ENCODE results near the gene AUTS2.
A peak's percentile ranks its signal among the peaks of the same experiment; 100 is the strongest.

Gene AUTS2

GRCh38 chr7:70710011-70710480, 1111.8 kb downstream of the AUTS2 start (continued):
- TF ChIP-seq ZNF529 (tag by site-specific recombination; IDR thresholded peaks at IDR 0.05; ENCODE audit: insufficient replicate concordance) = no peak
- TF ChIP-seq, protein P1, sequence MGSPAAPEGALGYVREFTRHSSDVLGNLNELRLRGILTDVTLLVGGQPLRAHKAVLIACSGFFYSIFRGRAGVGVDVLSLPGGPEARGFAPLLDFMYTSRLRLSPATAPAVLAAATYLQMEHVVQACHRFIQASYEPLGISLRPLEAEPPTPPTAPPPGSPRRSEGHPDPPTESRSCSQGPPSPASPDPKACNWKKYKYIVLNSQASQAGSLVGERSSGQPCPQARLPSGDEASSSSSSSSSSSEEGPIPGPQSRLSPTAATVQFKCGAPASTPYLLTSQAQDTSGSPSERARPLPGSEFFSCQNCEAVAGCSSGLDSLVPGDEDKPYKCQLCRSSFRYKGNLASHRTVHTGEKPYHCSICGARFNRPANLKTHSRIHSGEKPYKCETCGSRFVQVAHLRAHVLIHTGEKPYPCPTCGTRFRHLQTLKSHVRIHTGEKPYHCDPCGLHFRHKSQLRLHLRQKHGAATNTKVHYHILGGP (tag by site-specific recombination; IDR thresholded peaks at IDR 0.05) = no peak
- TF ChIP-seq, protein P2, sequence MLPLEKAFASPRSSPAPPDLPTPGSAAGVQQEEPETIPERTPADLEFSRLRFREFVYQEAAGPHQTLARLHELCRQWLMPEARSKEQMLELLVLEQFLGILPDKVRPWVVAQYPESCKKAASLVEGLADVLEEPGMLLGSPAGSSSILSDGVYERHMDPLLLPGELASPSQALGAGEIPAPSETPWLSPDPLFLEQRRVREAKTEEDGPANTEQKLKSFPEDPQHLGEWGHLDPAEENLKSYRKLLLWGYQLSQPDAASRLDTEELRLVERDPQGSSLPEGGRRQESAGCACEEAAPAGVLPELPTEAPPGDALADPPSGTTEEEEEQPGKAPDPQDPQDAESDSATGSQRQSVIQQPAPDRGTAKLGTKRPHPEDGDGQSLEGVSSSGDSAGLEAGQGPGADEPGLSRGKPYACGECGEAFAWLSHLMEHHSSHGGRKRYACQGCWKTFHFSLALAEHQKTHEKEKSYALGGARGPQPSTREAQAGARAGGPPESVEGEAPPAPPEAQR (tag by site-specific recombination; IDR thresholded peaks at IDR 0.05) = no peak
- TF ChIP-seq ZNF580 (tag by site-specific recombination; IDR thresholded peaks at IDR 0.05) = no peak
- TF ChIP-seq BCL11B (tag by site-specific recombination; IDR thresholded peaks at IDR 0.05; ENCODE audit: low read depth) = no peak
- TF ChIP-seq ZNF184 (tag by site-specific recombination; IDR thresholded peaks at IDR 0.05) = no peak
- no peak for TF ChIP-seq ZNF311 (tag by site-specific recombination; IDR thresholded peaks at IDR 0.05; ENCODE audit: borderline replicate concordance)
- TF ChIP-seq, protein P3, sequence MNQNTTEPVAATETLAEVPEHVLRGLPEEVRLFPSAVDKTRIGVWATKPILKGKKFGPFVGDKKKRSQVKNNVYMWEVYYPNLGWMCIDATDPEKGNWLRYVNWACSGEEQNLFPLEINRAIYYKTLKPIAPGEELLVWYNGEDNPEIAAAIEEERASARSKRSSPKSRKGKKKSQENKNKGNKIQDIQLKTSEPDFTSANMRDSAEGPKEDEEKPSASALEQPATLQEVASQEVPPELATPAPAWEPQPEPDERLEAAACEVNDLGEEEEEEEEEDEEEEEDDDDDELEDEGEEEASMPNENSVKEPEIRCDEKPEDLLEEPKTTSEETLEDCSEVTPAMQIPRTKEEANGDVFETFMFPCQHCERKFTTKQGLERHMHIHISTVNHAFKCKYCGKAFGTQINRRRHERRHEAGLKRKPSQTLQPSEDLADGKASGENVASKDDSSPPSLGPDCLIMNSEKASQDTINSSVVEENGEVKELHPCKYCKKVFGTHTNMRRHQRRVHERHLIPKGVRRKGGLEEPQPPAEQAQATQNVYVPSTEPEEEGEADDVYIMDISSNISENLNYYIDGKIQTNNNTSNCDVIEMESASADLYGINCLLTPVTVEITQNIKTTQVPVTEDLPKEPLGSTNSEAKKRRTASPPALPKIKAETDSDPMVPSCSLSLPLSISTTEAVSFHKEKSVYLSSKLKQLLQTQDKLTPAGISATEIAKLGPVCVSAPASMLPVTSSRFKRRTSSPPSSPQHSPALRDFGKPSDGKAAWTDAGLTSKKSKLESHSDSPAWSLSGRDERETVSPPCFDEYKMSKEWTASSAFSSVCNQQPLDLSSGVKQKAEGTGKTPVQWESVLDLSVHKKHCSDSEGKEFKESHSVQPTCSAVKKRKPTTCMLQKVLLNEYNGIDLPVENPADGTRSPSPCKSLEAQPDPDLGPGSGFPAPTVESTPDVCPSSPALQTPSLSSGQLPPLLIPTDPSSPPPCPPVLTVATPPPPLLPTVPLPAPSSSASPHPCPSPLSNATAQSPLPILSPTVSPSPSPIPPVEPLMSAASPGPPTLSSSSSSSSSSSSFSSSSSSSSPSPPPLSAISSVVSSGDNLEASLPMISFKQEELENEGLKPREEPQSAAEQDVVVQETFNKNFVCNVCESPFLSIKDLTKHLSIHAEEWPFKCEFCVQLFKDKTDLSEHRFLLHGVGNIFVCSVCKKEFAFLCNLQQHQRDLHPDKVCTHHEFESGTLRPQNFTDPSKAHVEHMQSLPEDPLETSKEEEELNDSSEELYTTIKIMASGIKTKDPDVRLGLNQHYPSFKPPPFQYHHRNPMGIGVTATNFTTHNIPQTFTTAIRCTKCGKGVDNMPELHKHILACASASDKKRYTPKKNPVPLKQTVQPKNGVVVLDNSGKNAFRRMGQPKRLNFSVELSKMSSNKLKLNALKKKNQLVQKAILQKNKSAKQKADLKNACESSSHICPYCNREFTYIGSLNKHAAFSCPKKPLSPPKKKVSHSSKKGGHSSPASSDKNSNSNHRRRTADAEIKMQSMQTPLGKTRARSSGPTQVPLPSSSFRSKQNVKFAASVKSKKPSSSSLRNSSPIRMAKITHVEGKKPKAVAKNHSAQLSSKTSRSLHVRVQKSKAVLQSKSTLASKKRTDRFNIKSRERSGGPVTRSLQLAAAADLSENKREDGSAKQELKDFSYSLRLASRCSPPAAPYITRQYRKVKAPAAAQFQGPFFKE (tag by site-specific recombination; IDR thresholded peaks at IDR 0.05; ENCODE audit: borderline replicate concordance) = no peak
- no peak for TF ChIP-seq SCRT1 (tag by site-specific recombination; IDR thresholded peaks at IDR 0.05; ENCODE audit: borderline replicate concordance)
- TF ChIP-seq, protein P4, sequence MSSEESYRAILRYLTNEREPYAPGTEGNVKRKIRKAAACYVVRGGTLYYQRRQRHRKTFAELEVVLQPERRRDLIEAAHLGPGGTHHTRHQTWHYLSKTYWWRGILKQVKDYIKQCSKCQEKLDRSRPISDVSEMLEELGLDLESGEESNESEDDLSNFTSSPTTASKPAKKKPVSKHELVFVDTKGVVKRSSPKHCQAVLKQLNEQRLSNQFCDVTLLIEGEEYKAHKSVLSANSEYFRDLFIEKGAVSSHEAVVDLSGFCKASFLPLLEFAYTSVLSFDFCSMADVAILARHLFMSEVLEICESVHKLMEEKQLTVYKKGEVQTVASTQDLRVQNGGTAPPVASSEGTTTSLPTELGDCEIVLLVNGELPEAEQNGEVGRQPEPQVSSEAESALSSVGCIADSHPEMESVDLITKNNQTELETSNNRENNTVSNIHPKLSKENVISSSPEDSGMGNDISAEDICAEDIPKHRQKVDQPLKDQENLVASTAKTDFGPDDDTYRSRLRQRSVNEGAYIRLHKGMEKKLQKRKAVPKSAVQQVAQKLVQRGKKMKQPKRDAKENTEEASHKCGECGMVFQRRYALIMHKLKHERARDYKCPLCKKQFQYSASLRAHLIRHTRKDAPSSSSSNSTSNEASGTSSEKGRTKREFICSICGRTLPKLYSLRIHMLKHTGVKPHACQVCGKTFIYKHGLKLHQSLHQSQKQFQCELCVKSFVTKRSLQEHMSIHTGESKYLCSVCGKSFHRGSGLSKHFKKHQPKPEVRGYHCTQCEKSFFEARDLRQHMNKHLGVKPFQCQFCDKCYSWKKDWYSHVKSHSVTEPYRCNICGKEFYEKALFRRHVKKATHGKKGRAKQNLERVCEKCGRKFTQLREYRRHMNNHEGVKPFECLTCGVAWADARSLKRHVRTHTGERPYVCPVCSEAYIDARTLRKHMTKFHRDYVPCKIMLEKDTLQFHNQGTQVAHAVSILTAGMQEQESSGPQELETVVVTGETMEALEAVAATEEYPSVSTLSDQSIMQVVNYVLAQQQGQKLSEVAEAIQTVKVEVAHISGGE (tag by site-specific recombination; conservative IDR thresholded peaks at IDR 0.05; ENCODE audit: low read depth) = no peak
- TF ChIP-seq ZNF707 (tag by site-specific recombination; IDR thresholded peaks at IDR 0.05) = no peak
- no peak for TF ChIP-seq RBAK (tag by site-specific recombination; IDR thresholded peaks at IDR 0.05)
- no peak for TF ChIP-seq ZNF510 (tag by site-specific recombination; IDR thresholded peaks at IDR 0.05; ENCODE audit: insufficient replicate concordance)
- no peak for TF ChIP-seq PRDM1 (tag by site-specific recombination; IDR thresholded peaks at IDR 0.05)
- peak; percentile 95 for TF ChIP-seq FEZF1 (tag by site-specific recombination; IDR thresholded peaks at IDR 0.05)
- peak; percentile 51 for TF ChIP-seq KLF1 (tag by site-specific recombination; IDR thresholded peaks at IDR 0.05)
- TF ChIP-seq ZNF658 (tag by site-specific recombination; IDR thresholded peaks at IDR 0.05) = no peak
- TF ChIP-seq ZNF394 (tag by site-specific recombination; IDR thresholded peaks at IDR 0.05; ENCODE audit: borderline replicate concordance) = no peak
- no peak for TF ChIP-seq ZNF239 (tag by site-specific recombination; IDR thresholded peaks at IDR 0.05)
- TF ChIP-seq, protein P5, sequence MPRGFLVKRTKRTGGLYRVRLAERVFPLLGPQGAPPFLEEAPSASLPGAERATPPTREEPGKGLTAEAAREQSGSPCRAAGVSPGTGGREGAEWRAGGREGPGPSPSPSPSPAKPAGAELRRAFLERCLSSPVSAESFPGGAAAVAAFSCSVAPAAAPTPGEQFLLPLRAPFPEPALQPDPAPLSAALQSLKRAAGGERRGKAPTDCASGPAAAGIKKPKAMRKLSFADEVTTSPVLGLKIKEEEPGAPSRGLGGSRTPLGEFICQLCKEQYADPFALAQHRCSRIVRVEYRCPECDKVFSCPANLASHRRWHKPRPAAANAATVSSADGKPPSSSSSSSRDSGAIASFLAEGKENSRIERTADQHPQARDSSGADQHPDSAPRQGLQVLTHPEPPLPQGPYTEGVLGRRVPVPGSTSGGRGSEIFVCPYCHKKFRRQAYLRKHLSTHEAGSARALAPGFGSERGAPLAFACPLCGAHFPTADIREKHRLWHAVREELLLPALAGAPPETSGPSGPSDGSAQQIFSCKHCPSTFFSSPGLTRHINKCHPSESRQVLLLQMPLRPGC (tag by site-specific recombination; IDR thresholded peaks at IDR 0.05) = peak; percentile 58; the same call in 1 of the 2 replicates
- TF ChIP-seq ZFP69B (tag by site-specific recombination; IDR thresholded peaks at IDR 0.05) = peak; percentile 58
- TF ChIP-seq ZBTB48 (tag by site-specific recombination; IDR thresholded peaks at IDR 0.05) = no peak
- TF ChIP-seq GFI1B (tag by site-specific recombination; IDR thresholded peaks at IDR 0.05) = peak; percentile 64; the same call in 1 of the 2 replicates
- no peak for TF ChIP-seq SALL2 (tag by site-specific recombination; IDR thresholded peaks at IDR 0.05; ENCODE audit: borderline replicate concordance)
- no peak for TF ChIP-seq ZNF596 (tag by site-specific recombination; IDR thresholded peaks at IDR 0.05)
- TF ChIP-seq ZNF248 (tag by site-specific recombination; IDR thresholded peaks at IDR 0.05) = no peak
